Muscle of arm (tissue), 12 donors: ENCODE results near the gene PLSCR4. TPM values are rescaled to one million over a fixed set of nuclear protein-coding genes. Genes with fewer than 3 reads are reported as not detected.
A peak's percentile ranks its signal among the peaks of the same experiment; 100 is the strongest.

Experiments used
- DNase-seq: peaks from one replicate; pipeline ENCODE4 v3.0.0-alpha.2; 2013
- polyA plus RNA-seq, 12 donors: library from polyadenylated mRNA; unstranded; fragments of 120-200 nt; gene quantifications; one replicate each; pipeline ENCODE4 v1.2.1, GENCODE V29; 2013; ENCODE audit not compliant: insufficient read length in 12 of 12

Gene PLSCR4
- polyA plus RNA-seq, 12 donors = 12.9 to 44.9 (median 16.0) TPM; not detected in 1

GRCh38 chr3:146162561-146162960 lies 88.3 kb downstream of the PLSCR4 start:
- DNase-seq = no peak

GRCh38 chr3:146161663-146162002 lies 89.3 kb downstream of the PLSCR4 start:
- no peak for DNase-seq

GRCh38 chr3:146160964-146161662 lies 89.8 kb downstream of the PLSCR4 start, which contains the start of gene PLOD2:
Gene PLOD2 (minus strand): TSS chr3:146161184. CDS start chr3:146160989, 195 bp downstream.
- DNase-seq = peak; percentile 77

- DNase-seq = peak; percentile 68
These were observed 90.5 kb downstream of the PLSCR4 start for GRCh38 chr3:146160321-146160963.

- DNase-seq = no peak
These were observed 91.1 kb downstream of the PLSCR4 start for GRCh38 chr3:146159616-146160320.

- no peak for DNase-seq
These were observed 91.9 kb downstream of the PLSCR4 start for GRCh38 chr3:146159037-146159436.

GRCh38 chr3:146157325-146158060 lies 93.4 kb downstream of the PLSCR4 start:
- no peak for DNase-seq

- DNase-seq = no peak
These were observed 94.1 kb downstream of the PLSCR4 start for GRCh38 chr3:146156666-146157314.

GRCh38 chr3:146156095-146156494 lies 94.8 kb downstream of the PLSCR4 start:
- no peak for DNase-seq

GRCh38 chr3:146154995-146155394 lies 95.9 kb downstream of the PLSCR4 start:
- no peak for DNase-seq

- DNase-seq = no peak
These were observed 96.6 kb downstream of the PLSCR4 start for GRCh38 chr3:146154316-146154715.

GRCh38 chr3:146153429-146153828 lies 97.5 kb downstream of the PLSCR4 start:
- DNase-seq = no peak

GRCh38 chr3:146152834-146153233 lies 98.1 kb downstream of the PLSCR4 start:
- no peak for DNase-seq

- no peak for DNase-seq
These were observed 102.4 kb downstream of the PLSCR4 start for GRCh38 chr3:146148468-146148931.

GRCh38 chr3:146145642-146146041 lies 105.3 kb downstream of the PLSCR4 start:
- no peak for DNase-seq

- no peak for DNase-seq
These were observed 108.1 kb downstream of the PLSCR4 start for GRCh38 chr3:146142757-146143156.

Other genes with a start within 250 kb of the PLSCR4 start
- 10 to 100 TPM in 11 of 12 donors, not detected in 1; 13.4 to 80.7 (median 26.4) TPM for gene PLOD2, start 89.9 kb downstream of the PLSCR4 start, polyA plus RNA-seq
- gene PLSCR2, start 218.5 kb upstream of the PLSCR4 start, polyA plus RNA-seq = under 1 TPM in 1 of 12 donors, not detected in 11; 0.37 TPM